Sigmoid colon (tissue), 7 donors: ENCODE data around the gene ZDHHC9. TPM values are rescaled to one million over a fixed set of nuclear protein-coding genes. Genes with fewer than 3 reads are reported as not detected.

Experiments used
- DNase-seq: peaks from one replicate; pipeline ENCODE4 v3.0.0-alpha.2; 2019
- H3K27ac ChIP-seq, 4 donors: fragments of 200-600 bp; sonication (generic); one replicate each; pipeline ENCODE4 v1.5.1; 2016 to 2019; ENCODE audit warnings: mild to moderate bottlenecking in 1 of 4
- H3K27me3 ChIP-seq, 3 donors: fragments of 200-600 bp; sonication (generic); one replicate each; pipeline ENCODE4 v1.5.1; 2019; ENCODE audit warnings: mild to moderate bottlenecking in 1 of 3
- H3K36me3 ChIP-seq, 4 donors: fragments of 200-600 bp; sonication (generic); one replicate each; pipeline ENCODE4 v1.5.1; 2016 to 2019
- H3K4me1 ChIP-seq, 4 donors: fragments of 200-600 bp; sonication (generic); one replicate each; pipeline ENCODE4 v1.5.1; 2017 to 2019
- H3K4me3 ChIP-seq, 4 donors: fragments of 200-600 bp; sonication (generic); one replicate each; pipeline ENCODE4 v1.5.1; 2017 to 2019; ENCODE audit warnings: mild to moderate bottlenecking in 2 of 4, moderate library complexity in 1 of 4
- H3K9me3 ChIP-seq, 4 donors: fragments of 200-600 bp in 3 of 4; sonication (generic) in 3 of 4; one replicate each; pipeline versions ENCODE4 v1.5.1 to v1.6.1; 2013 to 2019
- EP300 ChIP-seq, 4 donors: sonication (generic); formaldehyde crosslinking; IDR thresholded peaks; one replicate each; pipeline ENCODE4 v1.6.1; 2017; ENCODE audit warnings: antibody characterized with exemption in 4 of 4
- POLR2A ChIP-seq, 2 donors: fragments of 450-650 bp; IDR thresholded peaks; one replicate each; pipeline ENCODE4 v1.6.1; 2016; ENCODE audit warnings: antibody characterized with exemption in 2 of 2, mild to moderate bottlenecking in 2 of 2, moderate library complexity in 2 of 2
- POLR2AphosphoS5 ChIP-seq, 4 donors: sonication (generic); formaldehyde crosslinking; IDR thresholded peaks; one replicate each; pipeline ENCODE4 v1.6.1; 2017; ENCODE audit warnings: antibody characterized with exemption in 4 of 4
- WGBS, 2 donors: extraction: QIAGEN DNeasy Blood & Tissue Kit; methylation state at CpG; one replicate each; pipeline ENCODE4 v1.1.7; 2013; 5-methylcytosine and 5-hydroxymethylcytosine counted together
- intact Hi-C: fragments of 100-400 bp; cut with DNase I; formaldehyde crosslinking; loops from one replicate; pipeline ENCODE4 v1.15.1; 2023
- polyA plus RNA-seq, 3 donors: library from polyadenylated mRNA; stranded (reverse); fragments of 200-250 nt; gene quantifications; one replicate each; pipeline ENCODE4 v1.2.3, GENCODE V29; 2013
- total RNA-seq, 4 donors: library from RNA; depleted of rRNA; stranded (reverse); fragments of >200 nt; gene quantifications; one replicate each; pipeline ENCODE4 v1.1.0, GENCODE V29; 2016
- TF ChIP-seq, protein P1 (sequence below), 4 experiments: fragments of 450-650 bp in 3 of 4; fragments of 200-600 bp in 1 of 4; IDR thresholded peaks; one replicate each; pipeline ENCODE4 v1.5.1; 2016 to 2019; ENCODE audit warnings: antibody characterized with exemption in 4 of 4, mild to moderate bottlenecking in 3 of 4, moderate library complexity in 2 of 4
- donor health status: healthy with polysubstance abuse.
- donor health status: Bipolar disorder and iron deficiency.
- donor health status: healthy.

ZDHHC9 gene
- total and polyA plus RNA-seq, 7 donors = 6.6 to 18.1 (median 13.0) TPM

DNA sequence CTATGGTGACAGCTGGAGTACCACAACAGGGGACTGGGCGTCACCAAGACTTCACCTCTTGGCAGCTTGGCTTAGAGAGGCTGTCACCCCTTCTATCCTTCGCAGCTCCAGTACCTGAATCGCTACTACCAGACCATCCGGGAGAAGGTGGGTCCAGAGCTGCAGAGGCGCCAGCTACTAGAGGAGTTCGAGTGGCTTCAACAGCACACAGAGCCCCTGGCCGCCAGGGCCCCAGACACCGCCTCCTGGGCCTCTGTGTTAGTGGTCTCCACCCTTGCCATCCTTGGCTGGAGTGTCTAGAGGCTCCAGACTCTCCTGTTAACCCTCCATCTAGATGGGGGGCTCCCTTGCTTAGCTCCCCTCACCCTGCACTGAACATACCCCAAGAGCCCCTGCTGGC lies 75.5 kb downstream of the ZDHHC9 start:
- Histone ChIP-seq H3K27ac (no peak overlapping the region), H3K27me3 (no peaks in the 10 kb centered on the region), H3K36me3 (no peaks in the 10 kb centered on the region), H3K9me3 (no peaks in the 10 kb centered on the region), H3K4me3 (no peak overlapping the region), H3K4me1 (no peaks in the 10 kb centered on the region)
- no peak for DNase-seq
- TF ChIP-seq POLR2AphosphoS5 (IDR thresholded peaks at IDR 0.05) = no peak
- TF ChIP-seq POLR2A (IDR thresholded peaks at IDR 0.05) = no peak
- TF ChIP-seq, protein P1, sequence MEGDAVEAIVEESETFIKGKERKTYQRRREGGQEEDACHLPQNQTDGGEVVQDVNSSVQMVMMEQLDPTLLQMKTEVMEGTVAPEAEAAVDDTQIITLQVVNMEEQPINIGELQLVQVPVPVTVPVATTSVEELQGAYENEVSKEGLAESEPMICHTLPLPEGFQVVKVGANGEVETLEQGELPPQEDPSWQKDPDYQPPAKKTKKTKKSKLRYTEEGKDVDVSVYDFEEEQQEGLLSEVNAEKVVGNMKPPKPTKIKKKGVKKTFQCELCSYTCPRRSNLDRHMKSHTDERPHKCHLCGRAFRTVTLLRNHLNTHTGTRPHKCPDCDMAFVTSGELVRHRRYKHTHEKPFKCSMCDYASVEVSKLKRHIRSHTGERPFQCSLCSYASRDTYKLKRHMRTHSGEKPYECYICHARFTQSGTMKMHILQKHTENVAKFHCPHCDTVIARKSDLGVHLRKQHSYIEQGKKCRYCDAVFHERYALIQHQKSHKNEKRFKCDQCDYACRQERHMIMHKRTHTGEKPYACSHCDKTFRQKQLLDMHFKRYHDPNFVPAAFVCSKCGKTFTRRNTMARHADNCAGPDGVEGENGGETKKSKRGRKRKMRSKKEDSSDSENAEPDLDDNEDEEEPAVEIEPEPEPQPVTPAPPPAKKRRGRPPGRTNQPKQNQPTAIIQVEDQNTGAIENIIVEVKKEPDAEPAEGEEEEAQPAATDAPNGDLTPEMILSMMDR (IDR thresholded peaks at IDR 0.05) = no peak
- TF ChIP-seq EP300 (IDR thresholded peaks at IDR 0.05) = no peak
- intact Hi-C loops = no loop called here
- 95 to 96% methylated on average over 8 of the region's 8 CpGs for WGBS, 2 donors

DNA sequence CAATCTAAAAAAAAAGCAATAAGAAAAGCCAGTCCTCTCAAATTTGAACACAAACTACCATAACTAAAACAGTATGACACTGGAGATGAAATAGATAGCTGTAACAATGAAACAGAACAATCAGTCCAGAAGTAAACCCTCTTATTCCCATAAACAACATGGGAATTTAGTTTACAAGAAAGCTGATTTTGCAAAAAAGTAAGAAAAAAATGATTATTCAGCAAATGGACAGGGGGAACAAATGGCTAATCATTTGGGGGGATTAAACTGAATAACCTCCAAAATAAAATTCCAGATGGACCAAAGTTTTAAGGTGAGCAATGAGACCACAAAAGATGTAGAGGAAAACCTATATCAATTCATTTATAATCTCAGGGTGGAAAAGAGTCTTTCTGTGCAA lies 80.0 kb downstream of the ZDHHC9 start:
- intact Hi-C loops = no loop called here
- Histone ChIP-seq H3K36me3 (no peaks in the 10 kb centered on the region), H3K4me3 (no peak overlapping the region), H3K27me3 (no peaks in the 10 kb centered on the region), H3K27ac (no peak overlapping the region), H3K9me3 (no peaks in the 10 kb centered on the region), H3K4me1 (no peaks in the 10 kb centered on the region)
- no peak for TF ChIP-seq POLR2A (IDR thresholded peaks at IDR 0.05)
- TF ChIP-seq, protein P1 (IDR thresholded peaks at IDR 0.05) = no peak
- no peak for TF ChIP-seq POLR2AphosphoS5 (IDR thresholded peaks at IDR 0.05)
- no peak for TF ChIP-seq EP300 (IDR thresholded peaks at IDR 0.05)
- DNase-seq = no peak

DNA sequence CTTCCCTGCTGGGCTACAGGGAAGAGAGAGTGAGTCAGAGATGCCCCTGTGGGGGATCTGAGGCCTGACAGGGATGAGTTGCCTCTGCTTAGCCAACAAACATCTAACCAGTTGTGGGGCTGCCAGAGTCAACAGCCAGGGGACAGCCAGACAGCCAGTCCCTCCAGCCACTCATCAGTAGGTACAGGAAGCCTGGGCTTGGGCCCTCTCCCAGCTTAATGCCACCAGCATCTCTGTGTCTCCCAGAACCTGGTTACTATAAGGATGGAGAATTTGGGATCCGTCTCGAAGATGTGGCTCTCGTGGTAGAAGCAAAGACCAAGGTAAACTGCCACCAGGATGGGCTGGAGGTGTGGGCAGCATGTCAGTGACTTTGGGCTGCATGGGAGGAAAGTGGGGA lies 81.2 kb downstream of the ZDHHC9 start:
- Histone ChIP-seq H3K36me3 (no peaks in the 10 kb centered on the region), H3K27ac (no peak overlapping the region), H3K4me3 (no peak overlapping the region), H3K9me3 (no peaks in the 10 kb centered on the region), H3K27me3 (no peaks in the 10 kb centered on the region), H3K4me1 (no peaks in the 10 kb centered on the region)
- no peak for TF ChIP-seq POLR2AphosphoS5 (IDR thresholded peaks at IDR 0.05)
- TF ChIP-seq, protein P1 (IDR thresholded peaks at IDR 0.05) = no peak
- TF ChIP-seq EP300 (IDR thresholded peaks at IDR 0.05) = no peak
- TF ChIP-seq POLR2A (IDR thresholded peaks at IDR 0.05) = no peak
- DNase-seq = no peak
- 94 to 97% methylated on average over 3 of the region's 3 CpGs for WGBS, 2 donors
- intact Hi-C loops = no loop called here

DNA sequence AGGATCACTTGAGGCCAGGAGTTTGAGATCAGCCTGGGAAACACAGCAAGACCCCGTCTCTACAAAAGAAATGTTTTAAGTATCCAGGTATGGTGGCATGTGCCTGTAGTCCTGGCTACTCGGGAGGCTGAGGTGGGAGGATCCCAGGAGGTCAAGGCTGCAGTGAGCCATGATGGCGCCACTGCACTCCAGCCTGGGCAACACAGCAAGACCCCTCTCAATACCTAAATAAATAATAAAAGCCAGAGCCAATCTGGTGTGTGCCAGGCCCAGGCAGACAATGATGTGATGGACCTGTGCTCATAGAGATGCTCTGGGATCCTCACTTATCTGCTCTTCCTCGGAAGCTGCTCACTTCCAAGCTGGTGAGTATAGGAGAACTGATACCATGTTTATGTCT lies 82.1 kb downstream of the ZDHHC9 start:
- Histone ChIP-seq H3K27me3 (no peaks in the 10 kb centered on the region), H3K27ac (no peak overlapping the region), H3K4me1 (no peaks in the 10 kb centered on the region), H3K4me3 (no peak overlapping the region), H3K36me3 (no peaks in the 10 kb centered on the region), H3K9me3 (no peaks in the 10 kb centered on the region)
- TF ChIP-seq POLR2A (IDR thresholded peaks at IDR 0.05) (no peak), POLR2AphosphoS5 (IDR thresholded peaks at IDR 0.05) (no peak), EP300 (IDR thresholded peaks at IDR 0.05) (no peak)
- TF ChIP-seq, protein P1 (IDR thresholded peaks at IDR 0.05) = no peak
- DNase-seq = no peak
- intact Hi-C loops = no loop called here
- WGBS, 2 donors = 92 to 99% methylated on average over 4 of the region's 4 CpGs

DNA sequence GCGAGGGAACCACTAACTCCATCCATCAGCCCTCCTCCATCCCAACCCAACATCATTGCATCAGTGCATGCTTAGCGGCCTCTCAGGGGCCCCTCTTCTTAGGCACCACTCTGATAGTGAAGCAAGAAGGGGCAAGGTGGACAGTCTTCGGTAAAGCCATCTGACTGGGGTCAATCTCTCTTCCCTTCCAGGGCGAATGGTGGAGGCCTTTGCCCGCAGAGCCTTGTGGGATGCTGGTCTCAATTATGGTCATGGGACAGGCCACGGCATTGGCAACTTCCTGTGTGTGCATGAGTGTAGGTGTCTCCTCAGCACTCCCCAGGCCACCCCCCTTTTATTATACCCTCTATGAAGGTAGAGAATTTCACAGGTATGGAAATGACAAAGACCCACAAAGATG lies 82.7 kb downstream of the ZDHHC9 start:
- no peak for DNase-seq
- H3K9me3 ChIP-seq = no peaks in the 10 kb centered on the region
- no peaks in the 10 kb centered on the region for H3K36me3 ChIP-seq
- 92 to 93% methylated on average over 6 of the region's 6 CpGs for WGBS, 2 donors
- H3K4me3 ChIP-seq = no peak overlapping the region
- no peaks in the 10 kb centered on the region for H3K27me3 ChIP-seq
- TF ChIP-seq POLR2A (IDR thresholded peaks at IDR 0.05) = no peak
- TF ChIP-seq POLR2AphosphoS5 (IDR thresholded peaks at IDR 0.05) = no peak
- no peak for TF ChIP-seq EP300 (IDR thresholded peaks at IDR 0.05)
- TF ChIP-seq, protein P1 (IDR thresholded peaks at IDR 0.05) = no peak
- no peaks in the 10 kb centered on the region for H3K4me1 ChIP-seq
- intact Hi-C loops = no loop called here
- H3K27ac ChIP-seq = no peak overlapping the region
